A673 (cell line): ENCODE measurements around the gene TMEM186. TPM values are rescaled to one million over a fixed set of nuclear protein-coding genes. Genes with fewer than 3 reads are reported as not detected.
"Not testable (repeated sequence)": the region's sequence is repeated elsewhere in the genome, so short reads cannot be mapped to it uniquely, and the experiment has no call there.

Experiments used
- BruUV-seq: library from RNA; stranded (reverse); fragments of 400-500 nt; replicated peaks from 2 replicates; lab custom pipeline; 2021; lab: Mats Ljungman, UMichigan
- CTCF ChIA-PET: fragments of 300-600 bp; sonication (Branson Sonifier 250); formaldehyde crosslinking; loops from one replicate; lab custom pipeline; 2022; ENCODE audit warnings: antibody characterized with exemption; lab: Charles Lee
- POLR2A ChIA-PET: fragments of 300-600 bp; sonication (Branson Sonifier 250); formaldehyde crosslinking; loops from one replicate; lab custom pipeline; 2022; ENCODE audit warnings: antibody characterized with exemption; ENCODE audit not compliant: low non-redundant PET; lab: Charles Lee
- DNase-seq: peaks from one replicate; pipeline ENCODE4 v3.0.0-alpha.2; 2015; ENCODE audit warnings: low spot score
- H3K27ac ChIP-seq: fragments of 200-600 bp; sonication (generic); 2 replicates; pipeline ENCODE4 v1.5.1; 2016; ENCODE audit warnings: mixed run types, low read depth, mild to moderate bottlenecking, mixed read lengths, antibody characterized with exemption, low read length; ENCODE audit not compliant: poor library complexity, severe bottlenecking
- H3K27me3 ChIP-seq: fragments of 200-600 bp; sonication (generic); replicated peaks from 2 replicates; pipeline ENCODE4 v1.6.1; 2017; ENCODE audit warnings: mixed run types, low read depth, mild to moderate bottlenecking, mixed read lengths, antibody characterized with exemption, low read length; ENCODE audit not compliant: insufficient read depth, poor library complexity
- H3K36me3 ChIP-seq: fragments of 200-600 bp; sonication (generic); 2 replicates; pipeline ENCODE4 v1.6.1; 2016; ENCODE audit warnings: mixed run types, mild to moderate bottlenecking, mixed read lengths, antibody characterized with exemption, low read length; ENCODE audit not compliant: insufficient read depth, poor library complexity, severe bottlenecking
- H3K4me1 ChIP-seq: fragments of 200-600 bp; sonication (generic); 2 replicates; pipeline ENCODE4 v1.6.1; 2017; ENCODE audit warnings: mixed run types, mild to moderate bottlenecking, mixed read lengths, antibody characterized with exemption, low read length; ENCODE audit not compliant: insufficient read depth, poor library complexity, severe bottlenecking
- H3K4me3 ChIP-seq: fragments of 200-600 bp; sonication (generic); 2 replicates; pipeline ENCODE4 v1.5.1; 2016; ENCODE audit warnings: low read depth, mixed run types, mild to moderate bottlenecking, mixed read lengths, low read length; ENCODE audit not compliant: poor library complexity, severe bottlenecking
- H3K9me3 ChIP-seq: fragments of 200-600 bp; sonication (generic); 2 replicates; pipeline ENCODE4 v1.6.1; 2016; ENCODE audit warnings: mixed run types, low read depth, mild to moderate bottlenecking, mixed read lengths, antibody characterized with exemption, low read length; ENCODE audit not compliant: poor library complexity, severe bottlenecking
- CTCF ChIP-seq: fragments of 300-800, 200-600 bp; sonication (generic); conservative IDR thresholded peaks from 2 replicates; pipeline ENCODE4 v1.5.1; 2017; ENCODE audit warnings: low read depth, mild to moderate bottlenecking, antibody characterized with exemption, low read length, moderate library complexity, mixed read lengths
- EZH2 ChIP-seq: fragments of 200-600 bp; sonication (generic); IDR thresholded peaks from 2 replicates; pipeline ENCODE4 v1.6.1; 2017; ENCODE audit warnings: borderline replicate concordance, low read depth, mild to moderate bottlenecking, mixed read lengths, antibody characterized with exemption, low read length; ENCODE audit not compliant: poor library complexity, severe bottlenecking
- intact Hi-C: fragments of 100-400 bp; cut with micrococcal nuclease; formaldehyde crosslinking; loops from one replicate; pipeline ENCODE4 v1.10.0; 2022; ENCODE audit not compliant: unreplicated experiment
- total RNA-seq: library from RNA; stranded (reverse); gene quantifications from 2 replicates; pipeline ENCODE4 v1.2.3, GENCODE V29; 2021

Gene TMEM186
- total RNA-seq, 1 experiment from 2014 or later = 13.5 TPM

GRCh38 chr16:8752706-8753105, 44.7 kb downstream of the TMEM186 start:
- no peak overlapping the region for H3K27ac ChIP-seq
- H3K27me3 ChIP-seq = no peaks in the 10 kb centered on the region
- intact Hi-C loops = no loop called here
- CTCF ChIA-PET = no interaction called here
- BruUV-seq = no TSS peak
- H3K4me3 ChIP-seq = no peak overlapping the region
- H3K9me3 ChIP-seq = no peaks in the 10 kb centered on the region
- POLR2A ChIA-PET = no interaction called here
- no peaks in the 10 kb centered on the region for H3K36me3 ChIP-seq
- no peaks in the 10 kb centered on the region for H3K4me1 ChIP-seq
- no peak for DNase-seq
- no peak for TF ChIP-seq EZH2
- TF ChIP-seq CTCF = no peak

GRCh38 chr16:8751481-8752311, 45.7 kb downstream of the TMEM186 start:
- no TSS peak for BruUV-seq
- Histone ChIP-seq H3K36me3 (no peaks in the 10 kb centered on the region), H3K27ac (no peak overlapping the region), H3K4me3 (no peak overlapping the region), H3K9me3 (no peaks in the 10 kb centered on the region), H3K4me1 (no peaks in the 10 kb centered on the region), H3K27me3 (no peaks in the 10 kb centered on the region)
- peak; percentile 37 for DNase-seq
- TF ChIP-seq EZH2 = no peak
- intact Hi-C loops = no loop called here
- CTCF ChIA-PET = no interaction called here
- POLR2A ChIA-PET = no interaction called here

- CTCF ChIA-PET, H3K27ac ChIP-seq, H3K4me1 ChIP-seq, BruUV-seq, H3K9me3 ChIP-seq, H3K4me3 ChIP-seq, POLR2A ChIA-PET, H3K27me3 ChIP-seq, DNase-seq, H3K36me3 ChIP-seq, intact Hi-C loops: not testable (repeated sequence)
Observed at GRCh38 chr16:8748944-8749343, 48.5 kb downstream of the TMEM186 start.

Other genes starting within 250 kb of the TMEM186 start
- 0.86 and 1.8 TPM in 2 replicates for gene TMEM114, start 207.1 kb downstream of the TMEM186 start, total RNA-seq
- 91.2 and 116 TPM in 2 replicates for gene METTL22, start 175.9 kb downstream of the TMEM186 start, total RNA-seq
- 6.9 and 8.6 TPM in 2 replicates for gene ABAT, start 123.0 kb downstream of the TMEM186 start, total RNA-seq
- 44.3 and 54.8 TPM in 2 replicates for gene PMM2, start 200 bp upstream of the TMEM186 start, total RNA-seq
- gene CARHSP1, start 71.4 kb upstream of the TMEM186 start, total RNA-seq = 316 and 329 TPM in 2 replicates
- gene LITAFD, start 84.7 kb upstream of the TMEM186 start, total RNA-seq = not detected in 2 replicates
- gene USP7, start 166.3 kb upstream of the TMEM186 start, total RNA-seq = 228 and 233 TPM in 2 replicates